Psoas muscle (tissue), 8 donors: ENCODE results near the gene OGT. TPM values are rescaled to one million over a fixed set of nuclear protein-coding genes. Genes with fewer than 3 reads are reported as not detected.
A peak's percentile ranks its signal among the peaks of the same experiment; 100 is the strongest.

Experiments used
- ATAC-seq, 4 donors: fragments of 200-7000 bp; cut with Tn5 transposase; one replicate each; pipeline ENCODE4 v1.9.1; 2020; ENCODE audit warnings: moderate library complexity in 3 of 4, mild to moderate bottlenecking in 2 of 4
- DNase-seq, 2 donors: peaks; one replicate each; pipeline ENCODE4 v3.0.0-alpha.2; 2020
- H3K27ac ChIP-seq: fragments of 200-600 bp; one replicate; pipeline ENCODE4 v1.8.0; 2022
- H3K27me3 ChIP-seq, 3 donors: fragments of 200-600 bp in 1 of 3; one replicate each; pipeline versions ENCODE4 v1.6.1 to v1.8.0; 2013 to 2022; ENCODE audit warnings: low read length in 2 of 3, mild to moderate bottlenecking in 2 of 3, moderate library complexity in 1 of 3; ENCODE audit not compliant: insufficient read depth in 3 of 3
- H3K36me3 ChIP-seq, 2 donors: fragments of 200-600 bp in 1 of 2; one replicate each; pipeline versions ENCODE4 v1.6.1 to v1.8.0; 2013 to 2022; ENCODE audit warnings: low read depth in 1 of 2, mild to moderate bottlenecking in 1 of 2, moderate library complexity in 1 of 2; ENCODE audit not compliant: insufficient read depth in 1 of 2
- H3K4me1 ChIP-seq: fragments of 200-600 bp; one replicate; pipeline ENCODE4 v1.8.0; 2022
- H3K4me3 ChIP-seq: fragments of 200-600 bp; one replicate; pipeline ENCODE4 v1.8.0; 2022; ENCODE audit warnings: mild to moderate bottlenecking
- H3K9me3 ChIP-seq: fragments of 200-600 bp; one replicate; pipeline ENCODE4 v1.8.0; 2022
- WGBS, 3 donors: extraction: QIAGEN DNeasy Blood & Tissue Kit; methylation state at CpG; one replicate each; pipeline versions ENCODE4 v1.1.6 to v1.1.7; 2013; 5-methylcytosine and 5-hydroxymethylcytosine counted together
- intact Hi-C, 2 donors: fragments of 100-400 bp; cut with DNase I; formaldehyde crosslinking; loops; one replicate each; pipeline versions ENCODE4 v1.11.0 to v1.14.2; 2022
- polyA plus RNA-seq, 3 donors: library from polyadenylated mRNA; stranded (reverse); fragments of 200-250 nt; gene quantifications; one replicate each; pipeline ENCODE4 v1.2.3, GENCODE V29; 2013
- total RNA-seq, 4 donors: library from RNA; stranded (reverse); fragmentation: NEBNext Ultra II Directional in 2 of 4; extraction: Animal tissue kit (Norgen Biotek cat#: 25700) in 2 of 4; gene quantifications; one replicate each; pipeline versions ENCODE4 v1.2.1 to v1.2.4, GENCODE V29; 2021 to 2023
- TF ChIP-seq, protein P1 (sequence below): fragments of 200-600 bp; IDR thresholded peaks from one replicate; pipeline ENCODE4 v1.8.0; 2022; ENCODE audit warnings: antibody characterized with exemption
- donor health status: healthy with polysubstance abuse.
- donor health status: DM: no; HTN: no; CAD: no; lungs with moderate emphysema.
- donor health status: Bipolar disorder and iron deficiency.
- donor health status: healthy.
- donor health status: DM: yes; HTN: yes; CAD: no.
- donor health status: DM: no; HTN: no; CAD: no.
- donor health status: DM: no; HTN: no; CAD: no.
- donor health status: DM: yes; HTN: yes; CAD: no.

The OGT gene
- total and polyA plus RNA-seq, 7 donors, result 17.2 to 64.1 (median 45.5) TPM

- 47 to 51% (median 47%) methylated on average over 6 of the region's 6 CpGs for WGBS, 3 donors
- intact Hi-C loops, result no loop called here
- Histone ChIP-seq H3K4me3 (no peak overlapping the region), H3K27me3 (no peaks in the 10 kb centered on the region), H3K27ac (peak overlapping the region; percentile 69), H3K4me1 (peaks cover 15% of the 10 kb centered on the region), H3K36me3 (no peaks in the 10 kb centered on the region), H3K9me3 (no peaks in the 10 kb centered on the region)
- TF ChIP-seq, protein P1, sequence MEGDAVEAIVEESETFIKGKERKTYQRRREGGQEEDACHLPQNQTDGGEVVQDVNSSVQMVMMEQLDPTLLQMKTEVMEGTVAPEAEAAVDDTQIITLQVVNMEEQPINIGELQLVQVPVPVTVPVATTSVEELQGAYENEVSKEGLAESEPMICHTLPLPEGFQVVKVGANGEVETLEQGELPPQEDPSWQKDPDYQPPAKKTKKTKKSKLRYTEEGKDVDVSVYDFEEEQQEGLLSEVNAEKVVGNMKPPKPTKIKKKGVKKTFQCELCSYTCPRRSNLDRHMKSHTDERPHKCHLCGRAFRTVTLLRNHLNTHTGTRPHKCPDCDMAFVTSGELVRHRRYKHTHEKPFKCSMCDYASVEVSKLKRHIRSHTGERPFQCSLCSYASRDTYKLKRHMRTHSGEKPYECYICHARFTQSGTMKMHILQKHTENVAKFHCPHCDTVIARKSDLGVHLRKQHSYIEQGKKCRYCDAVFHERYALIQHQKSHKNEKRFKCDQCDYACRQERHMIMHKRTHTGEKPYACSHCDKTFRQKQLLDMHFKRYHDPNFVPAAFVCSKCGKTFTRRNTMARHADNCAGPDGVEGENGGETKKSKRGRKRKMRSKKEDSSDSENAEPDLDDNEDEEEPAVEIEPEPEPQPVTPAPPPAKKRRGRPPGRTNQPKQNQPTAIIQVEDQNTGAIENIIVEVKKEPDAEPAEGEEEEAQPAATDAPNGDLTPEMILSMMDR, result no peak
- ATAC-seq, result peak in 2 of 4 donors; percentile 16 to 17
- DNase-seq, result no peak
These were observed 88.7 kb downstream of the OGT start for GRCh38 chrX:71621603-71622002.

DNA sequence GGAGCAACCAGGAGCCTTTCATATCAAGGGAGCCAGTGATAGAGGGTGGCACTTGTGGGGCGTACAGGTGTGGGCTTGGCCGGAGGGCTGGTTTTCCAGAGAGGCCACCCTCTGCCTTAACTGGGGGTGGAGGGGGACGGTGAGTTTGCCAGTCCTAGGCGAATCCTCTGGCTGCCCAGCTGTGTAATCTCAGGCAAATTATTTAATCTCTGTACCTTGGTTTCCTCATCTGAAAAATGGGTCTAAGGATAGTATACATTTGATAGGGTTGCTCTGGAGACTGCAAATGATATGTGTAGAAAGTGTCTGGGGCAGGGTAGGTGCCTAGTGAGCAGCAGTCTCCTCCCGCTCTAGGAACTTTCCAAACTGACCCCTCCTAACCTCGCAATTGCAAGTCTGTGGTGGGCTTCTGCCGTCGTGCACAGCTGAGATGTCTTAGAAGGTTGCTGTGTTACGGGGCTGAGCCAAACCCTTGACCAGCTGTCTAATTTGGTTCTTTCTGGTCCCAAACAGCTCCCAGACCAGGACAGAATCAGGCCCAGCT lies 89.2 kb downstream of the OGT start:
- 53 to 67% (median 58%) methylated on average over 9 of the region's 9 CpGs for WGBS, 3 donors
- Histone ChIP-seq H3K9me3 (no peaks in the 10 kb centered on the region), H3K4me3 (no peak overlapping the region), H3K4me1 (peaks cover 15% of the 10 kb centered on the region), H3K36me3 (no peaks in the 10 kb centered on the region), H3K27me3 (no peaks in the 10 kb centered on the region), H3K27ac (peak overlapping the region; percentile 69)
- intact Hi-C loops, result no loop called here
- TF ChIP-seq, protein P1, result no peak
- ATAC-seq (peak in 1 of 4 donors; percentile 3), DNase-seq (no peak)

DNA sequence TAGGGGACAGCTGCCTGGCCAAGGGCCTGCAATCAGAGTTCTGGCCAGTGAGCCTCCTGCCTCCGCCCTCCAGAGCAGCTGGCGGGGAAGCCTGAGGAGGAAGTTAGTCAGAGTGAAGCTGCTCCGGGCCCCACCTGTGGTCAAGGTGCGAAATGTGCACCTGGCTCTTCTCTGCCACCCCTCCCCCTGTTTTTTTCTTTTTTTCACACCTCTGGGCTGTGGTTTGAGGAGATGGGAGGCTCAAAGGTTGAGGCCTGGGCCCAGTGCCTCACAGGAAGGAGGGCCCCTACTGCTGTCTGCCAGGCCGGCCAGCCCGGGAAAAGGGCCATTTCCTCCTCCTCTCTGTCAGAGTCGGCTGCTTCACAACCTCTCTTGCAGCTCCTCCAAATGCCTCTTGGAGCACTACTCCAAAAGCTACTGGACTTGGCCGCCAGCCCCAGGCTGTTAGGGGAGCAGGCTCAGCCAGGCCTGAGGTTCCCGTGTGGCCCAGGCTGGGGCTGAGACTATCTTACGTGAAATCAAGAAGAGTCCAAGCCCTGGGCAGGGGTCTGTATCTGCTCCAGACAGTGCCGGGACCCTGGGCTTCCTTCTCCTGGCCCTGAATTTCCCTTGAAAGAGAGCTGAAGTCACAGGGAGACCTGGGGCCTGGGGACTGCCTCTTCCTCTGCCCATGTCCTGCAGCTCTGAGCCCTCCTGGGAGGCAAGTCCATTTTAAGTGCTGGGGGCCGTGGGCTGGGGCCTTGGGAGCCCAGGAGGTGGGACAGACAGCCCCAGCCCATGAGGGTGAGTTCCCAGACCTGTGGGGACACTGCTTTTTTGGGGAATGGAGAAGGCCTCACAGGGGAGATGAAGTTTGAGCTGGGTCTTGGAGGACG lies 89.9 kb downstream of the OGT start:
- ATAC-seq, result peak; percentile 81 to 95 (median 84)
- intact Hi-C loops, result no loop called here
- no peaks in the 10 kb centered on the region for H3K27me3 ChIP-seq

GRCh38 chrX:71623714-71624113 lies 90.8 kb downstream of the OGT start:
- H3K27me3 ChIP-seq, result no peaks in the 10 kb centered on the region
- no peaks in the 10 kb centered on the region for H3K36me3 ChIP-seq
- H3K4me3 ChIP-seq, result no peak overlapping the region
- H3K4me1 ChIP-seq, result peaks cover 15% of the 10 kb centered on the region
- TF ChIP-seq, protein P1, result no peak
- H3K27ac ChIP-seq, result peak overlapping the region; percentile 69
- ATAC-seq (no peak), DNase-seq (no peak)
- intact Hi-C loops, result no loop called here
- WGBS, 3 donors, result 80 to 93% (median 82%) methylated on average over 3 of the region's 3 CpGs
- H3K9me3 ChIP-seq, result no peaks in the 10 kb centered on the region

More for the DNA sequence above, 89.9 kb downstream of the OGT start:
- Histone ChIP-seq H3K4me3 (no peak overlapping the region), H3K27ac (peak overlapping the region; percentile 69), H3K9me3 (no peaks in the 10 kb centered on the region), H3K4me1 (peaks cover 15% of the 10 kb centered on the region), H3K36me3 (no peaks in the 10 kb centered on the region)
- peak; percentile 81 to 89 for DNase-seq
- 10 to 31% (median 14%) methylated on average over 9 to 13 of the region's 13 CpGs for WGBS, 3 donors
- TF ChIP-seq, protein P1, result peak; percentile 29
